PC-9 (cell line): ENCODE measurements around the gene SOX2.

Experiments used
- CTCF ChIP-seq: fragments of 200-600 bp; sonication (generic); conservative IDR thresholded peaks from 2 replicates; pipeline ENCODE4 v1.6.1; 2017; ENCODE audit warnings: mixed run types, antibody characterized with exemption, mild to moderate bottlenecking, moderate library complexity
- EZH2 ChIP-seq: fragments of 200-600 bp; sonication (generic); IDR thresholded peaks from 2 replicates; pipeline ENCODE4 v1.8.0; 2017; ENCODE audit warnings: antibody characterized with exemption, low read depth

DNA sequence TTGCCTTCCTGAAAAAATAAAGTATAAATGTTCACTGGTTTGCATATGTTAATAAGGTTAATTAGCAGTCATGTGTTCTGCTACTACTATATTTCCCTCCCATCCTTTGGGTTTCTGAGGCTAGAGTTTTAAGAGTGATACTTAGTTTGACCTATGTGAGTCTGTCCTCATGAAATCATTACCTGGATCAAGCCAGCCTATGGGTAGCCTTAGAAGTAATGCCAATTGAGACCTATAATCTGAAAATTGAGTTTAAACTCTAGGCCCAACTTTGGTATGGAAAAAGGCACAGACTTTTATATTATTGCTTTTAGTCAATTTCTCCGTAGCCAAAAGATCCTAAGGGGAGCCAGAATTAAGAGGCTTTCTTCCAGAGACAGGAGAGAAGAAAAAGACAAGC lies 18.4 kb upstream of the SOX2 start:
- TF ChIP-seq CTCF: no peak
- TF ChIP-seq EZH2: no peak
